Medulla oblongata (tissue), 1 donor: ENCODE results near the gene KIAA1586.
"Not testable (repeated sequence)": the region's sequence is repeated elsewhere in the genome, so short reads cannot be mapped to it uniquely, and the experiment has no call there.

Source experiments
- DNase-seq: peaks from one replicate; pipeline ENCODE4 v3.0.0-alpha.2; 2015; ENCODE audit errors: extremely low spot score

Gene KIAA1586

GRCh38 chr6:57046332-57047256, at the start of gene KIAA1586:
Gene KIAA1586 (plus strand): TSS chr6:57046693. CDS start chr6:57046756, 63 bp downstream.
- DNase-seq: peak; percentile 96

GRCh38 chr6:56999049-56999448, 47.4 kb upstream of the KIAA1586 start:
- DNase-seq: no peak

- DNase-seq: not testable (repeated sequence)
Measured at GRCh38 chr6:56999748-57000147, 46.7 kb upstream of the KIAA1586 start.

GRCh38 chr6:57002197-57002596, 44.3 kb upstream of the KIAA1586 start:
- no peak for DNase-seq

- no peak for DNase-seq
Measured at GRCh38 chr6:57004292-57004691, 42.2 kb upstream of the KIAA1586 start.

GRCh38 chr6:57006101-57006500, 40.4 kb upstream of the KIAA1586 start:
- no peak for DNase-seq

- not testable (repeated sequence) for DNase-seq
Measured at GRCh38 chr6:57008069-57008468, 38.4 kb upstream of the KIAA1586 start.

GRCh38 chr6:57013521-57013926, 33.0 kb upstream of the KIAA1586 start:
- no peak for DNase-seq

- DNase-seq: no peak
Measured at GRCh38 chr6:57017069-57017468, 29.4 kb upstream of the KIAA1586 start.

GRCh38 chr6:57017841-57018240, 28.7 kb upstream of the KIAA1586 start:
- no peak for DNase-seq

- no peak for DNase-seq
Measured at GRCh38 chr6:57019434-57019833, 27.1 kb upstream of the KIAA1586 start.

GRCh38 chr6:57021086-57021720, 25.3 kb upstream of the KIAA1586 start:
- peak; percentile 39 for DNase-seq

GRCh38 chr6:57024321-57024720, 22.2 kb upstream of the KIAA1586 start:
- no peak for DNase-seq

GRCh38 chr6:57024775-57025174, 21.7 kb upstream of the KIAA1586 start:
- DNase-seq: no peak

- no peak for DNase-seq
Measured at GRCh38 chr6:57026001-57026400, 20.5 kb upstream of the KIAA1586 start.

- DNase-seq: no peak
Measured at GRCh38 chr6:57027301-57027700, 19.2 kb upstream of the KIAA1586 start.

- DNase-seq: no peak
Measured at GRCh38 chr6:57029213-57029612, 17.3 kb upstream of the KIAA1586 start.

- DNase-seq: no peak
Measured at GRCh38 chr6:57033228-57033627, 13.3 kb upstream of the KIAA1586 start.

GRCh38 chr6:57035549-57035948, 10.9 kb upstream of the KIAA1586 start:
- no peak for DNase-seq

GRCh38 chr6:57038906-57039305, 7.6 kb upstream of the KIAA1586 start:
- no peak for DNase-seq

- DNase-seq: no peak
Measured at GRCh38 chr6:57040011-57040410, 6.5 kb upstream of the KIAA1586 start.

GRCh38 chr6:57044061-57044460, 2.4 kb upstream of the KIAA1586 start:
- DNase-seq: not testable (repeated sequence)

- no peak for DNase-seq
Measured at GRCh38 chr6:57044568-57044967, 1.9 kb upstream of the KIAA1586 start.
